Neural crest cell (in vitro differentiated cells): ENCODE data around the gene GABRG3. TPM values are rescaled to one million over a fixed set of nuclear protein-coding genes. Genes with fewer than 3 reads are reported as not detected.

Experiments
- DNase-seq: peaks from one replicate; pipeline ENCODE4 v3.0.0; 2021; ENCODE audit warnings: low read depth, mixed read lengths, low spot score
- H3K27ac Mint-ChIP-seq: one replicate; pipeline ENCODE4 v1.8.0; 2021; ENCODE audit warnings: mild to moderate bottlenecking, mixed read lengths; ENCODE audit not compliant: unreplicated experiment
- H3K27me3 Mint-ChIP-seq: 2 replicates; pipeline ENCODE4 v1.8.0; 2021; ENCODE audit warnings: low read depth, mild to moderate bottlenecking, mixed read lengths
- H3K36me3 Mint-ChIP-seq: 2 replicates; pipeline ENCODE4 v1.8.0; 2021; ENCODE audit warnings: low read depth, mild to moderate bottlenecking, mixed read lengths
- H3K4me1 Mint-ChIP-seq: 2 replicates; pipeline ENCODE4 v1.8.0; 2021; ENCODE audit warnings: mixed read lengths
- H3K4me3 Mint-ChIP-seq: one replicate; pipeline ENCODE4 v1.8.0; 2021; ENCODE audit warnings: mild to moderate bottlenecking, mixed read lengths
- H3K9me3 Mint-ChIP-seq: 2 replicates; pipeline ENCODE4 v1.8.0; 2021; ENCODE audit warnings: mixed read lengths
- CTCF ChIP-seq: fragments of 200-600 bp; sonication (generic); conservative IDR thresholded peaks from 2 replicates; pipeline ENCODE4 v1.5.0; 2021; ENCODE audit warnings: antibody characterized with exemption, mild to moderate bottlenecking
- total RNA-seq: library from RNA; stranded (reverse); gene quantifications from 2 replicates; pipeline ENCODE4 v1.2.1, GENCODE V29; 2021

The GABRG3 gene
- total RNA-seq, 1 donor from 2014 or later: 4.5 TPM

DNA sequence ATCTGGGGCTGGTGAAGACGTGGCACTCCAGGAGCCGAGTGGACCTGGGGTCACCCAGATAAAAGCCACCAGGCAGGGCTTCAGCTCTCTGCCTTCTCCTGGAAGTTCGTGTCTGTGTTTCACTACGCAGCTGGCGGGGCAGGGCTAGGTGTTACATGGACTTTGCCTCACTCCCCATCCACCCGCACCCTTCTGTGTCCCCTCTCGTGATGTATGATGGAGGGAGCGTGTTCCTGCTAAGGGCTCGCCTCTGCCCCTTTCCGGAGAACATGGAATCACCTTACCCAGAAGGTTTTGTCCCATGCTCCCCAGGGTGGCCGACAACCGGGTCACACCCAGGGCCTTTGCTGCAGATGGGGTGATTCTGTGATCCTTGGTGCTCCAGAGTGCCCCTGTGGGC is 96.2 kb downstream of the GABRG3 start:
- no peak overlapping the region for H3K27ac Mint-ChIP-seq
- H3K4me3 Mint-ChIP-seq: no peak overlapping the region
- no peaks in the 10 kb centered on the region for H3K27me3 Mint-ChIP-seq
- no peak for TF ChIP-seq CTCF
- peaks cover 4% of the 10 kb centered on the region for H3K36me3 Mint-ChIP-seq
- H3K4me1 Mint-ChIP-seq: peaks cover 23% of the 10 kb centered on the region
- no peak for DNase-seq
- peaks cover 5% of the 10 kb centered on the region for H3K9me3 Mint-ChIP-seq

DNA sequence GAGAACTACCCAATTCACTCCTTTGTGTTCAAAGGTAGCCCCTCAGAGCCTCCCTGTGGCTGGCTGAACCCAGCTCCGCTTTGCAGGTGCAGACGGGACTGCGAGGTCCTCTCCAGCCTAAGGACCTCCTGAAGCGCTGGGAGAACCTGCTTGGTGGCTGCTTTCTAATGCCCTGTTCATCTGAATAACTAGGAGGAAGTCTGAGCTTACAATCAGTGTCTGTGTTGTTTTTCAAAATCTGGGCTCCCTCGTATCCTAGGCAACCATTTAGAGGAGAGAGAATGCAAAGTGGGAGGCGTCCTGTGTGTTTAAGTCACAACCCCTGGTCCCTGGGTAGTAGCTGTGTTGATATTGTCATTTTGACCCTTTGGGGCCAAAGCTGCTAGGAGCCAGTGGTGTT is 99.9 kb downstream of the GABRG3 start:
- no peaks in the 10 kb centered on the region for H3K27me3 Mint-ChIP-seq
- peaks cover 10% of the 10 kb centered on the region for H3K9me3 Mint-ChIP-seq
- DNase-seq: no peak
- H3K27ac Mint-ChIP-seq: no peak overlapping the region
- H3K36me3 Mint-ChIP-seq: peaks cover 4% of the 10 kb centered on the region
- H3K4me3 Mint-ChIP-seq: no peak overlapping the region
- H3K4me1 Mint-ChIP-seq: peaks cover 26% of the 10 kb centered on the region
- TF ChIP-seq CTCF: no peak

GRCh38 chr15:27074179-27074578 is 103.2 kb downstream of the GABRG3 start:
- Mint-ChIP-seq H3K36me3 (no peaks in the 10 kb centered on the region), H3K9me3 (peaks cover 4% of the 10 kb centered on the region), H3K4me3 (no peak overlapping the region), H3K27ac (no peak overlapping the region), H3K4me1 (peaks cover 36% of the 10 kb centered on the region), H3K27me3 (no peaks in the 10 kb centered on the region)
- no peak for DNase-seq
- no peak for TF ChIP-seq CTCF

GRCh38 chr15:27077790-27078189 is 106.8 kb downstream of the GABRG3 start:
- DNase-seq: no peak
- peaks cover 23% of the 10 kb centered on the region for H3K4me1 Mint-ChIP-seq
- no peaks in the 10 kb centered on the region for H3K27me3 Mint-ChIP-seq
- no peak for TF ChIP-seq CTCF
- no peak overlapping the region for H3K27ac Mint-ChIP-seq
- peaks cover 4% of the 10 kb centered on the region for H3K9me3 Mint-ChIP-seq
- H3K4me3 Mint-ChIP-seq: no peak overlapping the region
- no peaks in the 10 kb centered on the region for H3K36me3 Mint-ChIP-seq

DNA sequence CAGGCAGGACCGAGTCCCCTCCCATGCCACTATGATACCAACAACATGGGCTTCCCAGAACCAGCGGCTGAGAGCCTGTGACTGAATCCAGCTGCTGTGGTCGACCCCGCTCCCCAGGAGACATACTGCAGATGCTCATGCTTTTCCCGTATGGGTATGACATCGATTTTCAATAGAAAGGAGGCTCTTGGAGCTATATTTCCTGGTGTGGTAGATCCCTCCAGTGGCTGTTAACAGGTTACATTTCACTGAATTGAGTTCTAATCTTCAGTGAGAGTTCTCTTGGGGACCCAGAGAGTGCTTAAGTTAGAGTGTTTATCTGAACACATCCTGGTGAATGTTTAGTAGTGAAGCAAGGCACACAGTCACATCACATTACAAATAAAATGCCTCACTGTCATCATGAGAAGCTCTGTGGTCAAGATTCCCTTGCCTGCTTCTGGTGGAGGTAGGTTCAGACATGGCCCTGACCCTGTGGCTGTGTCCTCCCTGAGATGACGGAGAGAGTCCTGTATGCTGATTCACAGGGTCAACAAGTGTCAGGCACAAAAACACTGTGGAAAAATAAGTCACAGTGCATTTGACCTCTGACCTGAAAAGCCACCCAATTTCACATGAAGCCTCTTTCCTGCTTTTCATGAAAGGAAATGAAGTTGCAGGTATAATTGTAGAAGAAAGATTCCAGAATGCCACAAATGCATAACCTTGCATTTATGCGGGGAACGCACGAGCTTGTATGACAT is 110.9 kb downstream of the GABRG3 start:
- Mint-ChIP-seq H3K27ac (peak overlapping the region; percentile 43), H3K4me3 (no peak overlapping the region), H3K36me3 (no peaks in the 10 kb centered on the region), H3K9me3 (no peaks in the 10 kb centered on the region), H3K4me1 (peaks cover 25% of the 10 kb centered on the region), H3K27me3 (no peaks in the 10 kb centered on the region)
- TF ChIP-seq CTCF: no peak
- DNase-seq: no peak
